ENCODE results near the gene DUS2. TPM values are rescaled to one million over a fixed set of nuclear protein-coding genes. Genes with fewer than 3 reads are reported as not detected.

The DUS2 gene
- total and polyA plus RNA-seq, 2 of the 8 experiments (the other 6 are each of a cell fraction or from before 2014, with no cell fraction given), result 17.2 to 27.0 TPM

DNA sequence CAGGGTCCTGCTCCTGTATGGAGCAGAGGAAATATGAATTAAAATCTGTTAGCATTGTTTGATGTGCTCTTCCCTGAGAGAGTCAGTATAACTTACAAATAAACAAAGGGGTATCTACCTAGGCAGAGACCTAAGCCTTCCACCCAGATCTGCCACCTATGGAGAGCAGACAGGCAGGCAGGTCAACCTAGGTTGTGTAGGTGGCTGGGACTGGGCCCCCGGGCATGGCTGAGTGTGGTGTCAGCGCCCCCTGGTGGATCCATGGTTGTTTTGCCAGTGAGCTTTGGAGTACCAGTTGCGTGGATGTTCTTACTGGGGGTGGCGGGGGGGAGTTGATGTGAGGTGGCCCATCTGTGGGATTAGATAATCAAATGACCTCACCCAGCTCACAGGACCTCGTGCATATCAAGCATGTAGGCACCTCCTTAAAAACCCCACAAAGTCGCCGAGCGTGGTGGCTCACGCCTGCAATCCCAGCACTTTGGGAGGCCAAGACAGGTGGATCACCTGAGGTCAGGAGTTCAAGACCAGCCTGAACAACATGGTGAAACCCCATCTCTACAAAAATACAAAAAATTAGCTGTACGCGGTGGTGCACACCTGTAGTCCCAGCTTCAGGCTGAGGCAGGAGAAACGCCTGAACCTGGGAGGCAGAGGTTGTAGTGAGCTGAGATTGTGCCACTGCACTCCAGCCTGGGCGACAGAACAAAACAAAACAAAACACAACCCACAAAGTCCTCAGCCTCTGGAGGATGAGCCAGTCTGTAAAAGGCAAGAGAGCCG is 17.6 kb downstream of the DUS2 start:
- no peaks in the 10 kb centered on the region for H3K79me1 ChIP-seq (ENCODE audit: low read depth, low read length)
- H4K91ac ChIP-seq (replicated peaks; ENCODE audit: insufficient read length, low read length), result no peak overlapping the region
- H3K36me3 ChIP-seq (ENCODE audit: control insufficient read depth in 2 of 4, insufficient read depth in 4 of 4, low read length in 3 of 4), result peaks cover 2 to 6% (median 3%) of the 10 kb centered on the region in 4 experiments; a peak in 4 of 8 replicates
- no peak overlapping the region for H2BK15ac ChIP-seq (ENCODE audit: low read length)
- H3K23ac ChIP-seq (ENCODE audit: insufficient read length), result no peak overlapping the region
- no peak overlapping the region for H3K4me3 ChIP-seq (ENCODE audit: extremely low read depth in 1 of 4, insufficient read depth in 2 of 4, low read depth in 3 of 4, low read length in 4 of 4)
- no peak overlapping the region for H2BK20ac ChIP-seq (ENCODE audit: low read length)
- no peak overlapping the region for H3K56ac ChIP-seq (replicated peaks; ENCODE audit: insufficient read length, low read depth, low read length)
- peak; percentile 48 for FAIRE-seq
- H4K8ac ChIP-seq (ENCODE audit: extremely low read depth, insufficient read depth, low read length), result 0 out of 2 replicates have a peak overlapping the region, but pooled peaks have one; percentile 4
- H2BK120ac ChIP-seq (replicated peaks; ENCODE audit: low read depth, low read length), result no peak overlapping the region
- no peaks in the 10 kb centered on the region for H3K27me3 ChIP-seq (replicated peaks in 1 of 4; ENCODE audit: control insufficient read depth in 3 of 4, extremely low read depth in 1 of 4, insufficient read depth in 3 of 4, low read length in 3 of 4)
- H3K79me2 ChIP-seq (ENCODE audit: control insufficient read depth in 1 of 2, insufficient read depth in 2 of 2, low read length in 2 of 2), result no peaks in the 10 kb centered on the region
- DNase-seq (ENCODE audit: low read depth in 1 of 2, low spot score in 2 of 2), result peak; percentile 76 to 96
- no peaks in the 10 kb centered on the region for H3K4me1 ChIP-seq (replicated peaks in 1 of 4; ENCODE audit: control insufficient read depth in 3 of 4, insufficient read depth in 4 of 4, low read length in 3 of 4)
- POLR2A ChIA-PET (ENCODE audit: partially characterized antibody), result interaction anchor here (0.7 to 3.6 kb wide), 3 partner anchors 18 to 43 kb away, joined by 3 to 17 read pairs (median 3); partner anchors contain the start of genes DDX28 and DUS2
- H3K27ac ChIP-seq (ENCODE audit: low read depth, low read length), result no peak overlapping the region
- H2AK5ac ChIP-seq (ENCODE audit: low read depth, low read length), result no peak overlapping the region
- no peak overlapping the region for H3K14ac ChIP-seq (ENCODE audit: insufficient read length)
- CTCF ChIA-PET (ENCODE audit: partially characterized antibody), result interaction anchor here (0.6 to 4.1 kb wide), 53 partner anchors 8 to 540 kb away, joined by 3 to 41 read pairs (median 5); partner anchors contain the start of genes CTRL, DDX28, DPEP2 and DUS2
- no peak overlapping the region for H3K18ac ChIP-seq (ENCODE audit: extremely low read depth, low read length)
- H3K4ac ChIP-seq (replicated peaks; ENCODE audit: insufficient read length, low read depth, low read length), result no peak overlapping the region
- no peak overlapping the region for H3K4me2 ChIP-seq (ENCODE audit: insufficient read depth in 1 of 2, low read depth in 2 of 2, low read length in 2 of 2)
- H2BK5ac ChIP-seq (ENCODE audit: low read depth, low read length), result no peak overlapping the region
- H4K20me1 ChIP-seq (replicated peaks in 1 of 2; ENCODE audit: control insufficient read depth in 1 of 2, insufficient read depth in 2 of 2, low read length in 2 of 2), result no peaks in the 10 kb centered on the region
- no peak overlapping the region for H4K5ac ChIP-seq (ENCODE audit: insufficient read length, low read depth, low read length)
- H3K23me2 ChIP-seq (ENCODE audit: low read depth, low read length), result no peaks in the 10 kb centered on the region
- no peaks in the 10 kb centered on the region for H3K9me3 ChIP-seq (ENCODE audit: insufficient read depth in 2 of 2, low read depth in 1 of 2, low read length in 1 of 2)
- whole genome bisulfite sequencing, 2 experiments (ENCODE audit: extremely low coverage in 1 of 2, insufficient coverage in 1 of 2, insufficient read length in 1 of 2, insufficient replicate concordance in 2 of 2, low coverage in 1 of 2, low lambda C conversion rate in 2 of 2, missing lambda C conversion rate in 1 of 2), result 75% methylated on average over 14 of the region's 14 CpGs; no CpG with 5 or more reads in 1 of the 2 experiments
- no peak overlapping the region for H2BK12ac ChIP-seq (ENCODE audit: low read depth, low read length)
- H3K9ac ChIP-seq (replicated peaks in 1 of 4; ENCODE audit: extremely low read depth in 1 of 4, low read depth in 3 of 4, low read length in 3 of 4), result no peak overlapping the region
- H2AFZ ChIP-seq (ENCODE audit: low read length), result no peak overlapping the region
- no peak for TF ChIP-seq SIN3A (conservative IDR thresholded peaks at IDR 0.05 in 1 of 2, IDR thresholded peaks at IDR 0.05 in 1 of 2; ENCODE audit: low read depth in 1 of 2, low read length in 2 of 2)
- TF ChIP-seq RNF2 (IDR thresholded peaks at IDR 0.05; ENCODE audit: borderline replicate concordance, low read depth, low read length, missing control alignments, poor library complexity, severe bottlenecking), result no peak
- no peak for TF ChIP-seq EGR1 (IDR thresholded peaks at IDR 0.05; ENCODE audit: borderline replicate concordance, low read depth, low read length)
- 0 out of 2 replicates have a peak, but pooled peaks have one; percentile 18 for TF ChIP-seq JUND (IDR thresholded peaks at IDR 0.05; ENCODE audit: low read length)
- TF ChIP-seq RXRA (IDR thresholded peaks at IDR 0.05; ENCODE audit: insufficient read depth, low read depth, low read length), result no peak
- TF ChIP-seq EZH2 (IDR thresholded peaks at IDR 0.05; ENCODE audit: low read depth, low read length, severe bottlenecking), result no peak
- TF ChIP-seq KDM5A (IDR thresholded peaks at IDR 0.05; ENCODE audit: low read length), result no peak
- TF ChIP-seq JUN (IDR thresholded peaks at IDR 0.05; ENCODE audit: low read depth, low read length), result no peak
- TF ChIP-seq CTBP2 (IDR thresholded peaks at IDR 0.05; ENCODE audit: borderline replicate concordance, insufficient read depth, insufficient read length, low read length), result no peak
- TF ChIP-seq RBBP5 (IDR thresholded peaks at IDR 0.05; ENCODE audit: borderline replicate concordance, low read depth, low read length), result no peak

Data from H1 (cell line).